Measurements from ENCODE around the gene COX6B1. TPM values are rescaled to one million over a fixed set of nuclear protein-coding genes. Genes with fewer than 3 reads are reported as not detected.
"Not testable (repeated sequence)": the region's sequence is repeated elsewhere in the genome, so short reads cannot be mapped to it uniquely, and the experiment has no call there.

Gene COX6B1
- total RNA-seq, 1 donor, result 165 TPM

- no peak overlapping the region for H3K4me3 ChIP-seq (ENCODE audit: low read depth, low read length)
- TF ChIP-seq CTCF (IDR thresholded peaks at IDR 0.05; ENCODE audit: insufficient read depth, low read depth, low read length), result no peak
- DNase-seq (ENCODE audit: low read depth), result peak; percentile 2
These were observed 23.7 kb downstream of the COX6B1 start for GRCh38 chr19:35671818-35672217.

- DNase-seq (ENCODE audit: low read depth), result peak; percentile 57
- H3K4me3 ChIP-seq (ENCODE audit: low read depth, low read length), result peak overlapping the region; percentile 58
- no peak for TF ChIP-seq CTCF (IDR thresholded peaks at IDR 0.05; ENCODE audit: insufficient read depth, low read depth, low read length)
These were observed 25.1 kb downstream of the COX6B1 start for GRCh38 chr19:35673121-35673804.

GRCh38 chr19:35675589-35676140, 27.5 kb downstream of the COX6B1 start:
- TF ChIP-seq CTCF (IDR thresholded peaks at IDR 0.05; ENCODE audit: insufficient read depth, low read depth, low read length), result no peak
- DNase-seq (ENCODE audit: low read depth), result no peak
- no peak overlapping the region for H3K4me3 ChIP-seq (ENCODE audit: low read depth, low read length)

- no peak for TF ChIP-seq CTCF (IDR thresholded peaks at IDR 0.05; ENCODE audit: insufficient read depth, low read depth, low read length)
These were observed 41.7 kb downstream of the COX6B1 start for GRCh38 chr19:35689836-35690235.

GRCh38 chr19:35691106-35691505, 43.0 kb downstream of the COX6B1 start:
- DNase-seq (ENCODE audit: low read depth); H3K4me3 ChIP-seq (ENCODE audit: low read depth, low read length): not testable (repeated sequence)

More at GRCh38 chr19:35689836-35690235, 41.7 kb downstream of the COX6B1 start:
- peak; percentile 67 for DNase-seq (ENCODE audit: low read depth)
- no peak overlapping the region for H3K4me3 ChIP-seq (ENCODE audit: low read depth, low read length)

- no peak for DNase-seq (ENCODE audit: low read depth)
- H3K4me3 ChIP-seq (ENCODE audit: low read depth, low read length), result no peak overlapping the region
- TF ChIP-seq CTCF (IDR thresholded peaks at IDR 0.05; ENCODE audit: insufficient read depth, low read depth, low read length), result no peak
These were observed 43.9 kb downstream of the COX6B1 start for GRCh38 chr19:35692010-35692409.

- DNase-seq (ENCODE audit: low read depth), result no peak
- no peak overlapping the region for H3K4me3 ChIP-seq (ENCODE audit: low read depth, low read length)
- TF ChIP-seq CTCF (IDR thresholded peaks at IDR 0.05; ENCODE audit: insufficient read depth, low read depth, low read length), result no peak
These were observed 45.3 kb downstream of the COX6B1 start for GRCh38 chr19:35693422-35693821.
